Measurements from ENCODE around the gene HPS5.
"Not testable (repeated sequence)": the region's sequence is repeated elsewhere in the genome, so short reads cannot be mapped to it uniquely, and the experiment has no call there.

The HPS5 gene, protein sequence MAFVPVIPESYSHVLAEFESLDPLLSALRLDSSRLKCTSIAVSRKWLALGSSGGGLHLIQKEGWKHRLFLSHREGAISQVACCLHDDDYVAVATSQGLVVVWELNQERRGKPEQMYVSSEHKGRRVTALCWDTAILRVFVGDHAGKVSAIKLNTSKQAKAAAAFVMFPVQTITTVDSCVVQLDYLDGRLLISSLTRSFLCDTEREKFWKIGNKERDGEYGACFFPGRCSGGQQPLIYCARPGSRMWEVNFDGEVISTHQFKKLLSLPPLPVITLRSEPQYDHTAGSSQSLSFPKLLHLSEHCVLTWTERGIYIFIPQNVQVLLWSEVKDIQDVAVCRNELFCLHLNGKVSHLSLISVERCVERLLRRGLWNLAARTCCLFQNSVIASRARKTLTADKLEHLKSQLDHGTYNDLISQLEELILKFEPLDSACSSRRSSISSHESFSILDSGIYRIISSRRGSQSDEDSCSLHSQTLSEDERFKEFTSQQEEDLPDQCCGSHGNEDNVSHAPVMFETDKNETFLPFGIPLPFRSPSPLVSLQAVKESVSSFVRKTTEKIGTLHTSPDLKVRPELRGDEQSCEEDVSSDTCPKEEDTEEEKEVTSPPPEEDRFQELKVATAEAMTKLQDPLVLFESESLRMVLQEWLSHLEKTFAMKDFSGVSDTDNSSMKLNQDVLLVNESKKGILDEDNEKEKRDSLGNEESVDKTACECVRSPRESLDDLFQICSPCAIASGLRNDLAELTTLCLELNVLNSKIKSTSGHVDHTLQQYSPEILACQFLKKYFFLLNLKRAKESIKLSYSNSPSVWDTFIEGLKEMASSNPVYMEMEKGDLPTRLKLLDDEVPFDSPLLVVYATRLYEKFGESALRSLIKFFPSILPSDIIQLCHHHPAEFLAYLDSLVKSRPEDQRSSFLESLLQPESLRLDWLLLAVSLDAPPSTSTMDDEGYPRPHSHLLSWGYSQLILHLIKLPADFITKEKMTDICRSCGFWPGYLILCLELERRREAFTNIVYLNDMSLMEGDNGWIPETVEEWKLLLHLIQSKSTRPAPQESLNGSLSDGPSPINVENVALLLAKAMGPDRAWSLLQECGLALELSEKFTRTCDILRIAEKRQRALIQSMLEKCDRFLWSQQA

GRCh38 chr11:18321969-18322711 is at the start of gene HPS5, which contains the start of gene GTF2H1:
Gene HPS5, minus strand, starts transcription at chr11:18322140. Its CDS starts 4,282 bp downstream, at chr11:18317858.
Gene GTF2H1, plus strand, starts transcription at chr11:18322567. Its CDS starts 10,508 bp downstream, at chr11:18333075.
- peak; percentile 89 for DNase-seq

DNA sequence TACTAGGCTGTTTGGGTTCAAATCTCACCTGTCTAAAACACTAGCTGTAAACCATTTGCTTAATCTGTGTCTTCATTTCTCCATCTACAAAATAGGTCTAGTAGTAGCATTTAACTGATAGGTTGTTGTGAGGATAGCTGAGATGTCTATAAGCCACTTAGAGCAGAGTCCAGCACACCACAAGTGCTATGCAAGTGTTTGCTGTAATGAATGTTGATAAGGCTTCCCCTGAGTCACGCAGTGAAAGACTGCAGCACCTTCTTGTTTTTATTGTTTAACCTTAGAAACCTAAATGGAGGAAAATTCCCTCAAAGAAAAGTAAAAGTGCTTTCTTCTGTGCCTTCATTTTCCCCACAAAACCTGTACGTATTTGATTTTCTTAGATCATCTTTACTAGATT is 49.3 kb upstream of the HPS5 start:
- no peak for DNase-seq

- no peak for DNase-seq
These were observed 47.5 kb upstream of the HPS5 start for GRCh38 chr11:18369398-18369797.

- DNase-seq, result no peak
These were observed 46.3 kb upstream of the HPS5 start for GRCh38 chr11:18368221-18368620.

GRCh38 chr11:18367431-18367830 is 45.5 kb upstream of the HPS5 start:
- DNase-seq, result no peak

DNA sequence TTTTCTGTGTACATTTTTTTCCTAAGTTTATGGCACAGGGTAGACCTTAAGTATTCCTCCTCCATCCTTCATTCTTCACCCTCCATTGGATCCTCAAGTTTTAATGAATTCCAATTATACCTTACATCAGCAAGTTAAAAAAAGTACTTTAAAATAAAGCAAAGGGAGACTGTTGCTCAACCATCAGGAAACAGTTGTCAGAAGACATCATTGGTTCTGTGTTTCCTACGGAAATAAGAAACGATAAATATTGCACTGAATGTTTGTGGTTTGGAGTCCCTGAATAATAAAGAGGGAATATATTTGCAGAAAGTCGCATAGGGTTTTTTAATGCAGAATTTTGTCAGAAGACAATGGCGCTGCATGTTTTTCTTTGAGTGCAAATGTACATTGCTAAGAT is 44.3 kb upstream of the HPS5 start:
- no peak for DNase-seq

DNA sequence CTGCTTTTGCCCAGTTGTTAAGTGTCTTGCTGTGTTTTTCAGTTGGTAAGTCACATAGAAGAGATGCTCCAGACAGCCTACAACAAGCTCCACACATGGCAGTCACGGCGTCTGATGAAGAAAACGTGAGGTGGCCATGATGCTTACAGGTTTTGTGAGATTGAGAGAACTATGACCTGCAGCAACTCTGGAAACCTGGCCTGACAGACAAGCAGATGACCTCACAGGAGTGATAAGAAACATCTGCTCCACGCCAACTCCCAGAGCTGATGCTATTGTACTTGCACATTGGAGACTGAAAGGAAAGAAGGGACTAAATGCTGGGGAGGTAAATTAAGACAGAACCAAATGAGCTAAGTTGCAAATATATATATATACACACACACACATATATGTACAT is 43.8 kb upstream of the HPS5 start:
- no peak for DNase-seq

DNA sequence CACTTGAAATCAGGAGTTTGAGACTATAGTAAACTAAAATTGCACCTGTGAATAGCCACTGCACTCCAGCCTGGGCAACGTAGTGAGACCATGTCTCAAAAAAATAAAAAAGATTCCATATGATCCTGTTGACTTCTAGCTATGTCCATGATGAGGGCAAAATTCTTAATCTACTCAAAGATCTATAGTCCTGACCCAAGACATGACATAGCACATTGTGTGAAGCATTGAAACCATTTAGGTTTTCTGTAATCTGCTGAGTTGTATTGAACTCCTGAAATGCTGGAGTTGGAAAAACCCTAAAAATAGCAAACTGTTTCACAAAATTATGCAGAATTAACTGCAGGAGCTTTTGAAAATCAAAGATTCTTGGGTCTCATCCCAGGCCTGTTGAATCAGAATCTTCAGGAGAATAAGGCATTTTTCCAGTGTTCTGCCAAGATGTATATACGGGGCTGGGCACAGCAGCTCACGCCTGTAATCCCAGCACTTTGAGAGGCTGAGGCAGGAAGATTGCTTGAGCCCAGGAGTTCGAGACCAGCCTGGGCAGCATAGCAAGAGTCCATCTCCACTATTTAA is 42.6 kb upstream of the HPS5 start:
- no peak for DNase-seq

GRCh38 chr11:18361154-18361553 is 39.2 kb upstream of the HPS5 start:
- DNase-seq, result no peak

DNA sequence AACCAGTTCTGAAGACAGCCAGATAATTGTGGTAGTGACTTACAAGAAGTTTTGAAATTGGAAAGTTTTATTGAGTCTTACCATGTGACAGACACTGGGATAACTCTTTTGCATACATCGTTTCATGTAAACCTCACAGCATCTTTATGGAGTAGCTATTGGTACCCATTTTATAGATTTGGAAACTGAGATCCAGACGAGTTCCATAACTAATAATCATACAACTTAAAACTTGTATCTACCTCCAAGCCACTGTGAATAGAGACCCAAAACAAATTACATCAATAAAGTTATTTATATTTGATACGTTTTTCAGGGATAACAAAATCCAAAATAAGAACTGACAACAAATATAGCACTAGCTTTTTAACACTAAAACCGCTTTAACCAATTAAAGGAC is 36.7 kb upstream of the HPS5 start:
- no peak for DNase-seq

DNA sequence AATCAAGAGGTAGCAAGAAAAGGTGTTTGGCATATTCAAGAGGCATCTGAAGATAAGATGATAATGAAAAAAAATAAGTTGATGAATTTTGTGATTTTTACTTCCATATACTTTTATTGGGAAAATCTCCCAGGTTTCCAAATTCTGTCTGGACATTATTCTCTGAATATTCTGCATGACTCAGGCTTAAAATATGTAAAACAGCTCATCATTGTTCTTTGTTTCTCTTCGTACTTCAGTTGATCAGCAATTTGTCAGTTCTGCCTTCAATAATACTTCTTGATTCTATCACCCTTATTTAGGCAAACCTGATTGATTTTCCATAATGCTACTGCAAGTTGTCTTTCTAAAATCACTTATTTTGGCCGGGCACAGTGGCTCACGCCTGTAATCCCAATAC is 30.6 kb upstream of the HPS5 start:
- no peak for DNase-seq

- DNase-seq, result no peak
These were observed 25.7 kb upstream of the HPS5 start for GRCh38 chr11:18347471-18348125.

GRCh38 chr11:18332891-18333290 is 11.0 kb upstream of the HPS5 start:
- no peak for DNase-seq

GRCh38 chr11:18332302-18332701 is 10.4 kb upstream of the HPS5 start:
- DNase-seq, result no peak

DNA sequence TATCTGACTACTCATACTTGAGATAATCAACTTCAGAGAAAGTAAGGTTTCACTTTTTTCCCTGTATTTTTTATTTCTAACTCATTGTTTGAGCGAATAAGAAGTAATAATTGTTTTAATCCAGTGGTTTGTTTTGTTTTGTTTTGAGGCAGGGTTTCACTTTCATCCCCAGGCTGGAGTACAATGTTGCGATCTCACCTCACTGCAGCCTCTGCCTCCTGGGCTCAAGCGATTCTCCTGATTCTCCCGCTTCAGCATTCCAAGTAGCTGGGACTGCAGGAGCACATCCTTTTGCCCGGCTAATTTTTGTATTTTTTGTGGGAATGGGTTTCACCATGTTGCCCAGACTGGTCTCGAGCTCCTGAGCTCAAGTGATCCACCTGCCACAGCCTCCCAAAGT is 9.0 kb upstream of the HPS5 start:
- no peak for DNase-seq

- no peak for DNase-seq
These were observed 7.4 kb upstream of the HPS5 start for GRCh38 chr11:18329196-18329870.

DNA sequence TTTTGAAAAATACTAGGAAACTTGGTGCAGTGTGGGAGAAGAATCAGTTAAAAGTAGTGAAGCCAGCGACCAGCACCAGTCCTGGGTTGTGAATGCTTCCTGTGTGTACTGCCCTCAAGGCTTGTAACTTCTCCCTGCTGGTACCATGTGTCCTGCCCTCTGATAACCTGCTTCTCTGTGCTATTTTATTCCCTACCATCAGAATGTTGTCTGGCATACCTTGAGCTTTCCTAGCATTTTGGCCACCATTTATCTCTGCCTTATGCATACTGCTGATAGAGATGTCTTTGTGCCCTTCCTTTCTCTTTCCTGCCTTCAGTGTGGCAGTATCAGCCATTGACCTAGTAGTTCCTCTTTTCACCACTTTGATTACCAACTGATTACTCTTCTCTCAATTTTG is 2.4 kb upstream of the HPS5 start:
- DNase-seq, result no peak

- not testable (repeated sequence) for DNase-seq
These were observed 1.9 kb upstream of the HPS5 start for GRCh38 chr11:18323881-18324280.

- DNase-seq, result no peak
These were observed 1.1 kb upstream of the HPS5 start for GRCh38 chr11:18322818-18323570.

- DNase-seq, result no peak
These were observed 367 bp downstream of the HPS5 start for GRCh38 chr11:18321578-18321968.
